Measurements from ENCODE around the gene LRCOL1.

The LRCOL1 gene

DNA sequence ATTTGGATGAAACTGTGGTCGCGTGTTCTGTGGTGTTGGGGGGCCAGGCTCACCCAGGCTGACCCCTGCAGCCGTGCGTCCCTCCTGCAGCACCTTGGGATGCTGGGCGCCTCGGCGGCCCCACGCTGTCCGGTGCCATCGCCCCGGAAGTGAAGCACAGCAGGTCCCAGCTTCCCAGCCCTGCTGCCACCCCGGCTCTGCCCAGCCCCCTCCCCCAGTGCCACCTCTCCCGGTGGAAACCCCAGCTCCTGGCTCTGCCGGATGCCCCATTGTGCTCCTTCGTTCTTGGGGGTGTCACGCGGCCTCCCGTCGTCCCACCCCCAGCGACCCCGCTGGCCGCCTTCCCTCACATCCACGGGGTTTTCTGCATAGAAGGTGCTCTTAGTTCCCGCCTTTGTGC lies 25.2 kb downstream of the LRCOL1 start:
- no peak for TF ChIP-seq Cebpa-rat (IDR thresholded peaks at IDR 0.05)
- no peak overlapping the region for H3K9ac ChIP-seq
- H3K27me3 ChIP-seq: no peaks in the 10 kb centered on the region
- H3K4me3 ChIP-seq: no peak overlapping the region
- H3K36me3 ChIP-seq: peaks cover 48% of the 10 kb centered on the region
- H3K9me3 ChIP-seq: no peaks in the 10 kb centered on the region
- H3K4me2 ChIP-seq: no peak overlapping the region
- H3K27ac ChIP-seq: no peak overlapping the region
- no peaks in the 10 kb centered on the region for H3K4me1 ChIP-seq
- H4K20me1 ChIP-seq: peaks cover 57% of the 10 kb centered on the region

DNA sequence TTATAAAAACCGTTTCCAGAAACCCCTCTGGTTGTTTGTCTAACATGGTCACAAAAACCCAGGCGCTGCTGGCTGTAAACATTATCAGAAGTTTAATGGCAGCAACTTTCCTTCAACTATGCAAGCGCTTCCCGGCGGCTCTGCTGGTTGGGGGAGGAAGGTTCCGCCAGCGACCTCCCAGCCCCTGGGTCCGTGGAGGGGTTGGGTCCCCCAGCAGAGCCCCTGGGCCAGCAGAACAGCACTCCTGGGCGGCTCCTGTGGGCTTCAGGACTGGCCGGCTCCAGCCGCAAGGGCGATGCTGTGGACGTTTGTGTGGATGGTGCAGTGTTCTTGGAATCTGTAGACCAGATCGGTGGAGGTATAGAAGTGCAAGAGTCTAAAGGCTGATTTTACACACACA lies 26.0 kb downstream of the LRCOL1 start:
- H3K4me2 ChIP-seq: no peak overlapping the region
- H3K9ac ChIP-seq: no peak overlapping the region
- H3K27me3 ChIP-seq: no peaks in the 10 kb centered on the region
- no peaks in the 10 kb centered on the region for H3K4me1 ChIP-seq
- no peak overlapping the region for H3K4me3 ChIP-seq
- no peak for TF ChIP-seq Cebpa-rat (IDR thresholded peaks at IDR 0.05)
- no peaks in the 10 kb centered on the region for H3K9me3 ChIP-seq
- peaks cover 55% of the 10 kb centered on the region for H3K36me3 ChIP-seq
- H4K20me1 ChIP-seq: peaks cover 64% of the 10 kb centered on the region
- H3K27ac ChIP-seq: no peak overlapping the region

DNA sequence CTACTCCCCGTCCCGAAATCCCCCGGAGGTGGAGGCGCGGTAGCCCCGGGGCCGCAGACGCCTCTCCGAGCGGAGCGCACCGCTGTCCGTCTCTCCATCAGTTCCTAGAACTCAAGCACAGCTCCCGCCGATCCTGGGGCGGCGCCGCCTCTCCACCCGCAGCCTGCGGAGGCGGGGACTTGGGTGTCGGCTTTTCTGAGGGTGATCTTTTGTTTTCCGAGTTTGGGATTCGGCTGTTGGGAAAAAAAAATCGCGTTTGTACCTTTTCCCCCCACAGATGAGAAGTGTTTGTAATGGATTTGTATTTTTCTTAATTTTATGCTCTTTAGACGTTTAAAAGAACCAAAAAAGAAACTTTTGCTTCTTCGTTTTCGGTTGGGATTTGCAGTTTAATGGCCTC lies 26.6 kb downstream of the LRCOL1 start:
- Histone ChIP-seq H3K27ac (no peak overlapping the region), H3K27me3 (no peaks in the 10 kb centered on the region), H3K9ac (no peak overlapping the region), H3K4me3 (no peak overlapping the region), H3K4me2 (no peak overlapping the region), H4K20me1 (peaks cover 71% of the 10 kb centered on the region), H3K36me3 (peaks cover 62% of the 10 kb centered on the region), H3K4me1 (no peaks in the 10 kb centered on the region), H3K9me3 (no peaks in the 10 kb centered on the region)
- TF ChIP-seq Cebpa-rat (IDR thresholded peaks at IDR 0.05): no peak

DNA sequence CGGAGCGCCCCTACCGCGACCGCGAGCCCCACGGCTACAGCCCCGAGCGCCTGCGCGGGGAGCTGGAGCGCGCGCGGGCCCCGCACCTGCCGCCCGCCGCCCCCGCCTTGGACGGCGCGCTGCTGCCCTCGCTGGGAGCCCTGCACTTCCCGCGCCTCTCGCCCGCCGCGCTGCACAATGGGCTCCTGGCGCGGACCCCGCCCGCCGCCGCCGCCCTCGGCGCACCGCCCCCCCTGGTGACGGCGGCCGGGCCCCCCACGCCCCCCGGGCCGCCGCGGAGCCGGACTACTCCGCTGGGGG lies 27.0 kb downstream of the LRCOL1 start:
- no peak overlapping the region for H3K9ac ChIP-seq
- no peaks in the 10 kb centered on the region for H3K4me1 ChIP-seq
- TF ChIP-seq Cebpa-rat (IDR thresholded peaks at IDR 0.05): no peak
- no peaks in the 10 kb centered on the region for H3K9me3 ChIP-seq
- no peaks in the 10 kb centered on the region for H3K27me3 ChIP-seq
- no peak overlapping the region for H3K4me3 ChIP-seq
- H3K36me3 ChIP-seq: peaks cover 66% of the 10 kb centered on the region
- H4K20me1 ChIP-seq: peaks cover 75% of the 10 kb centered on the region
- H3K27ac ChIP-seq: no peak overlapping the region
- H3K4me2 ChIP-seq: no peak overlapping the region

DNA sequence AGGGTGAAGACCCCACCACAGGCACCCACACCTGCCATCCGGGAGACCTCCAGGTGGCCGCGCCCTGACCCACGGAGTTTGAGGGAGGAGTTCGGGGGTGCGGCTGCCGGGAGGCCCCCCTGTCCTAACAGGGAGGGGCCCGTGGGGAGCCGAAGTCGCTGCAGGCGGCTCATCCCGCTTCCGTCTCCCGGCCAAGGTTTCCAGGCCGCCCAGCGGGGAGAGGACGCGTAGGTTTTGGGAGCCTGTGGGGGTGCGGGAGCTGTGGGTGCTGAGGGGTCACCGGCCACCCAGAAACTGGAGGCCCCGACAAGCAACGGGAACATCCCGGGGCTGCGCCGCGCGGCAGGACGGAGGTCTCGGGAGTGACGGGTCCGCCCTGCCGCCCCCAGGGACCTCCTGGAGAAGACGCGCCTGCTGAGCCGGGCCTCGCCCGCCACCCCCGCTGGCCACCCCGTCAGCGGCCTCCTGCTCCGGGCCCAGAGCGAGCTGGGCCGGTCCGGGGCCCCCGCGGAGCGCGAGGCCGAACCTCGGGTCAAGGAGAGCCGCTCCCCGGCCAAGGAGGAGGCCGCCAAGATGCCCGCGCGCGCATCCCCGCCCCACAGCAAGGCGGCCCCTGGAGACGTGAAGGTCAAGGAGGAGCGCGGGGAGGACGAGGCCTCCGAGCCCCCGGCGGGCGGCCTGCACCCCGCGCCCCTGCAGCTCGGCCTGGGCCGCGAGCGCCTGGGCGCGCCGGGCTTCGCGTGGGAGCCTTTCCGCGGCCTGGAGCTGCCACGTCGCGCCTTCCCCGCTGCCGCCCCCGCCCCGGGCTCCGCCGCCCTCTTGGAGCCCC lies 27.6 kb downstream of the LRCOL1 start:
- TF ChIP-seq Cebpa-rat (IDR thresholded peaks at IDR 0.05): no peak
- Histone ChIP-seq H3K9ac (no peak overlapping the region), H3K27ac (no peak overlapping the region), H3K9me3 (no peaks in the 10 kb centered on the region), H3K4me2 (no peak overlapping the region), H3K4me3 (no peak overlapping the region), H3K27me3 (no peaks in the 10 kb centered on the region), H4K20me1 (peaks cover 81% of the 10 kb centered on the region), H3K4me1 (no peaks in the 10 kb centered on the region), H3K36me3 (peaks cover 72% of the 10 kb centered on the region)

DNA sequence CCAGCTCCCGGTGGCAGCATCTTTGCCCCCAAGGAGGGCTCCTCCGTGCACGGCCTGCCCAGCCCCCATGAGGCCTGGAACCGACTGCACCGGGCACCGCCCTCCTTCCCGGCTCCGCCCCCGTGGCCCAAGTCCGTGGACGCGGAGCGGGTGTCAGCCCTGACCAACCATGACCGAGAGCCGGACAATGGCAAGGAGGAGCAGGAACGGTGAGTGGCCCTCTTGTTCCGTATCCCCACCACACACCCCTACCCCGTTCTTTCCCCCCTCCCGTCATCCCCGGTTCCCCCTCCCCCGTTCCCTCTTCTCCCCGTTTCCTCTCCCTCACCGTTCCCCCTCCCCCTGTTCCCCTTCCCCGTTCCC lies 28.3 kb downstream of the LRCOL1 start:
- H4K20me1 ChIP-seq: peaks cover 88% of the 10 kb centered on the region
- H3K4me2 ChIP-seq: no peak overlapping the region
- H3K9ac ChIP-seq: no peak overlapping the region
- H3K27me3 ChIP-seq: no peaks in the 10 kb centered on the region
- no peak overlapping the region for H3K27ac ChIP-seq
- 0 out of 2 replicates have a peak, but pooled peaks cover under 1% of the 10 kb centered on the region for H3K4me1 ChIP-seq
- TF ChIP-seq Cebpa-rat (IDR thresholded peaks at IDR 0.05): no peak
- no peak overlapping the region for H3K4me3 ChIP-seq
- peaks cover 79% of the 10 kb centered on the region for H3K36me3 ChIP-seq
- no peaks in the 10 kb centered on the region for H3K9me3 ChIP-seq

DNA sequence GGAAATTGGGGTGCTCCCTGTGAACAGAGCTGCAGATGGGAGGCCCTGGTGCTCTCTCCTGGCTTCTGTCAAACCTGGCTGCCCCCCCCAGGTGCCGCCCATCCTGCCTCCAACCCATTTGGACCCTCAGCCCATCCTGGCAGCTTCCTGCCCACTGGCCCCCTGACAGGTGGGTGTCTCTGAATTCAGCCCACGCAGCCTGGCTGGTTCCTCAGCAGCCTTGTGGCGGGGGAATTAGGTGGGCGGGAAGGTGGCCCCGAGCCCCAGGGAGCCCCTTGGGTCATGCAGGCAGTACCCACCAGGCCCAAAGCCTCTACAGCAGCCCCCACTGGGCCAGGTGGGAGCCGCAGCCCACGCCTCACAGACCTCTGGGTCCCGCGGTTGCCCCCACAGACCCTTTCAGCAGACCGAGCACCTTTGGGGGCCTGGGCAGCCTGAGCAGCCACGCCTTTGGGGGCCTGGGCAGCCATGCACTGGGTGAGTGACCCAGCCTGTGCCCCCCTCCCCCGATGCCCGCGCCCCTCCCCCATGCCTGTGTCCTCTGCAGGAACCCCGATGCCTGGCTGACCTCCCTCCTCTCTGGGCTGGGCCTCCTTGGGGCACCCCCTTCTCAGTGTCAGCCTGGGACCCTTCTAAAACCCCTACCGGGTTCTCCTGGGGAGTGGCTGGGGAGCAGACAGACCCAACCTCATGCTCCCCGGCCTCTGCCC lies 28.9 kb downstream of the LRCOL1 start:
- TF ChIP-seq Cebpa-rat (IDR thresholded peaks at IDR 0.05): no peak
- Histone ChIP-seq H3K4me3 (no peak overlapping the region), H3K4me1 (0 out of 2 replicates have a peak, but pooled peaks cover 6% of the 10 kb centered on the region), H3K27me3 (no peaks in the 10 kb centered on the region), H3K36me3 (peaks cover 85% of the 10 kb centered on the region), H3K27ac (no peak overlapping the region), H4K20me1 (peaks cover 94% of the 10 kb centered on the region), H3K9me3 (no peaks in the 10 kb centered on the region), H3K4me2 (no peak overlapping the region), H3K9ac (no peak overlapping the region)

DNA sequence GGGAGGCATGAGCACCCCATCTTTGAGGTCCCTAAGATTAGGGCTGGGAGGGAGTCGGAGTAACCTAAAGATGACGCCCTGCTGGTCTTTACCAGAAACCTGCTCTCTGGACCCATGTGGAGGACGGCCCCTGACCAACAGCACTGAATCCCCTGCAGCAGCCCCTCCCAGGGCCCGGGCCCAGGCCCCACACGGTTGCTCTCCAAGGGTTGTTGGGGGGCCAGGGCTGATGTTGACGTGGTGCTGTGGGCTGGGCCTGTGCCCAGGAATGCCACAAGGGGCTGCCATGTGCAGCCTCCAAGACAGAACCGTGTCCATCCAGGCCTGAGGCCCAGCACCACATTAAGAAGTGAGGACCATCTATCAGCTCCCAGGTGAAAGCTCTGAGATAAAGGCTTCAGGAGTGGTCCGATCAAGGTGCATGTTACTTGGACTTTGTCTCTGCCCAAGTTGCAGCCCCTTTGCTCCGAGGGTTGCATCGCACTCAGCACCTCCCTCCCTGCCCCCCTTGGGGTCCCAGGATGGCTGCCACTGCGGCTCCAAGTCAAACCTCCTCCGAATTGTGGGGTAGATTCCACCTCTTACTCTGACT lies 29.6 kb downstream of the LRCOL1 start:
- Histone ChIP-seq H3K27ac (no peak overlapping the region), H3K36me3 (peaks cover 92% of the 10 kb centered on the region), H3K9me3 (no peaks in the 10 kb centered on the region), H3K4me2 (no peak overlapping the region), H4K20me1 (peaks cover 98% of the 10 kb centered on the region), H3K9ac (no peak overlapping the region), H3K4me1 (peaks cover 8% of the 10 kb centered on the region; the same call in 1 of the 2 replicates), H3K4me3 (no peak overlapping the region), H3K27me3 (no peaks in the 10 kb centered on the region)
- no peak for TF ChIP-seq Cebpa-rat (IDR thresholded peaks at IDR 0.05)

DNA sequence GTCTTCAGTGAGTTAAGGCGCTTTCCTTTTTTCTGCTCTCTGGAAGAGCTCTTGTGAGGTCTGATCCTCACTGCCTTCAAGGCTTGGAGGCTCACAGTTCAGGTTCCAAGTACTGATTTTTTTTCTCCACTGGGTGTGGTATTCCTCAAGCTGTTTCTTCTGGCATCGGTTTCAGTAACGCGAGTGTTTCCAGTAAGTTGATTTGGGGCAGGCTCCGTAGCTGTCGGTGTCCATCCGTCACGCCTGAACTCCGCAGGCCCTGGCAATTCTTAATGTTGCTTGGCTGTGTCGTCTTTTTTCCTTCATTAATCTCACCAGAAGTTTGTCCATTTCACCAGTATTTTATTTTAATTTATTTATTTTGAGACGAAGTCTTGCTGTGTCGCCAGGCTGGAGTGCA lies 30.6 kb downstream of the LRCOL1 start:
- peaks cover 12% of the 10 kb centered on the region; the same call in 1 of the 2 replicates for H3K4me1 ChIP-seq
- no peaks in the 10 kb centered on the region for H3K9me3 ChIP-seq
- no peak overlapping the region for H3K27ac ChIP-seq
- peaks cover 98% of the 10 kb centered on the region for H4K20me1 ChIP-seq
- H3K9ac ChIP-seq: no peak overlapping the region
- no peak for TF ChIP-seq Cebpa-rat (IDR thresholded peaks at IDR 0.05)
- no peak overlapping the region for H3K4me2 ChIP-seq
- no peak overlapping the region for H3K4me3 ChIP-seq
- H3K36me3 ChIP-seq: peaks cover 99% of the 10 kb centered on the region
- no peaks in the 10 kb centered on the region for H3K27me3 ChIP-seq

DNA sequence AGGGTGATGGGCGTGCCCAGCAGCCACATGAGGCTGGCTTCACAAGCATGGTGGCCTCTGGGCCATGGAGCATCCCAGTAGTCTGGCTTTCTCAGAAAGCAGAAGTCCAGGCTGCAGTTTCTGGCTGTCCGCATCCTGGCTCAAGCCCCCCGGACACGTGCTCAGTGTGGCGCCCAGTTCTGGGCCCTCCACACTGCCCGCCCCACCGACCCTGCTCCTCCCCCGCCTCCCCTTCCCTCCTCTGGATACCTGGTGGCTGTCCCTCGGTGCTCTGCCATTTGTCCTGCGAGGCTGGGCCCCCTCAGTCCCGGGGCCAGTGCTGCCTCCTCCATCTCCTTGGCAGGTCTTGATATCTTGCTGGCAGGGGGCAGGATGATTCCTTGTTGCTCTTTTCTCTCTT lies 31.6 kb downstream of the LRCOL1 start:
- peaks cover 98% of the 10 kb centered on the region for H4K20me1 ChIP-seq
- TF ChIP-seq Cebpa-rat (IDR thresholded peaks at IDR 0.05): no peak
- H3K4me3 ChIP-seq: no peak overlapping the region
- no peak overlapping the region for H3K4me2 ChIP-seq
- no peaks in the 10 kb centered on the region for H3K27me3 ChIP-seq
- H3K27ac ChIP-seq: no peak overlapping the region
- H3K36me3 ChIP-seq: peaks cover 99% of the 10 kb centered on the region
- H3K9me3 ChIP-seq: no peaks in the 10 kb centered on the region
- H3K4me1 ChIP-seq: peaks cover 12% of the 10 kb centered on the region; the same call in 1 of the 2 replicates
- H3K9ac ChIP-seq: no peak overlapping the region
